ENCODE measurements around the gene CHKB. TPM values are rescaled to one million over a fixed set of nuclear protein-coding genes. Genes with fewer than 3 reads are reported as not detected.

The CHKB gene
- total and polyA plus RNA-seq, 2 of the 4 experiments (the other 2 are of a cell fraction), result 8.1 to 36.9 TPM

GRCh38 chr22:50605613-50606074, 23.0 kb upstream of the CHKB start:
- in situ Hi-C loops (cut with MboI; ENCODE audit: low sequenced_read_pairs) (no loop called here), dilution Hi-C loops (cut with HindIII; ENCODE audit: low sequenced_read_pairs, unreplicated experiment) (no loop called here), intact Hi-C loops (cut with micrococcal nuclease) (no loop called here)
- H3K9me1 ChIP-seq (ENCODE audit: insufficient read depth, low read length), result 0 out of 2 replicates have a peak, but pooled peaks cover 6% of the 10 kb centered on the region
- no TSS peak for BruUV-seq (replicated peaks)
- WGBS, 2 experiments (ENCODE audit: extremely low coverage in 2 of 2, insufficient read length in 1 of 2), result 80% methylated on average over 9 of the region's 20 CpGs; no CpG with 5 or more reads in 1 of the 2 experiments
- H3K23ac ChIP-seq (ENCODE audit: low read depth, low read length), result no peak overlapping the region
- no peak overlapping the region for H3K56ac ChIP-seq (ENCODE audit: extremely low read depth, insufficient read depth, low read length)
- ChIA-PET CTCF (no interaction called here), POLR2A (ENCODE audit: unreplicated experiment) (no interaction called here)
- H4K5ac ChIP-seq (ENCODE audit: low read depth, low read length), result no peak overlapping the region
- no peaks in the 10 kb centered on the region for H3K36me3 ChIP-seq (ENCODE audit: control insufficient read depth, insufficient read depth, low read length)
- no peak overlapping the region for H3K4ac ChIP-seq (ENCODE audit: low read depth, low read length)
- H3K18ac ChIP-seq (ENCODE audit: low read depth, low read length), result no peak overlapping the region
- H2AFZ ChIP-seq (replicated peaks; ENCODE audit: low read length, poor library complexity), result no peak overlapping the region
- H2BK15ac ChIP-seq (ENCODE audit: low read depth, low read length), result no peak overlapping the region
- H2BK120ac ChIP-seq (ENCODE audit: low read depth, low read length), result no peak overlapping the region
- no peak overlapping the region for H4K8ac ChIP-seq (ENCODE audit: low read depth in 2 of 2, low read length in 2 of 2)
- TF ChIP-seq RCOR1 (IDR thresholded peaks at IDR 0.05; ENCODE audit: insufficient replicate concordance, low read length), result no peak
- TF ChIP-seq CEBPB (IDR thresholded peaks at IDR 0.05; ENCODE audit: low read depth, low read length), result no peak
- TF ChIP-seq RFX5 (IDR thresholded peaks at IDR 0.05; ENCODE audit: low read depth, low read length), result no peak
- no peak for TF ChIP-seq CTCF (conservative IDR thresholded peaks at IDR 0.05; ENCODE audit: low read depth, low read length)
- TF ChIP-seq FOS (IDR thresholded peaks at IDR 0.05; ENCODE audit: low read depth, low read length), result no peak
- TF ChIP-seq CHD1 (IDR thresholded peaks at IDR 0.05; ENCODE audit: low read depth, low read length), result no peak
- TF ChIP-seq SMC3 (IDR thresholded peaks at IDR 0.05; ENCODE audit: low read depth, low read length), result no peak
- TF ChIP-seq MAFK (IDR thresholded peaks at IDR 0.05; ENCODE audit: low read depth, low read length), result no peak
- TF ChIP-seq, protein P1, sequence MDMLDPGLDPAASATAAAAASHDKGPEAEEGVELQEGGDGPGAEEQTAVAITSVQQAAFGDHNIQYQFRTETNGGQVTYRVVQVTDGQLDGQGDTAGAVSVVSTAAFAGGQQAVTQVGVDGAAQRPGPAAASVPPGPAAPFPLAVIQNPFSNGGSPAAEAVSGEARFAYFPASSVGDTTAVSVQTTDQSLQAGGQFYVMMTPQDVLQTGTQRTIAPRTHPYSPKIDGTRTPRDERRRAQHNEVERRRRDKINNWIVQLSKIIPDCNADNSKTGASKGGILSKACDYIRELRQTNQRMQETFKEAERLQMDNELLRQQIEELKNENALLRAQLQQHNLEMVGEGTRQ (IDR thresholded peaks at IDR 0.05; ENCODE audit: low read depth, low read length), result no peak
- TF ChIP-seq, protein P2, sequence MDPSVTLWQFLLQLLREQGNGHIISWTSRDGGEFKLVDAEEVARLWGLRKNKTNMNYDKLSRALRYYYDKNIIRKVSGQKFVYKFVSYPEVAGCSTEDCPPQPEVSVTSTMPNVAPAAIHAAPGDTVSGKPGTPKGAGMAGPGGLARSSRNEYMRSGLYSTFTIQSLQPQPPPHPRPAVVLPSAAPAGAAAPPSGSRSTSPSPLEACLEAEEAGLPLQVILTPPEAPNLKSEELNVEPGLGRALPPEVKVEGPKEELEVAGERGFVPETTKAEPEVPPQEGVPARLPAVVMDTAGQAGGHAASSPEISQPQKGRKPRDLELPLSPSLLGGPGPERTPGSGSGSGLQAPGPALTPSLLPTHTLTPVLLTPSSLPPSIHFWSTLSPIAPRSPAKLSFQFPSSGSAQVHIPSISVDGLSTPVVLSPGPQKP (IDR thresholded peaks at IDR 0.05; ENCODE audit: borderline replicate concordance, low read depth, low read length), result no peak
- no peak for TF ChIP-seq MXI1 (IDR thresholded peaks at IDR 0.05; ENCODE audit: borderline replicate concordance, low read depth, low read length)
- no peak for TF ChIP-seq BHLHE40 (IDR thresholded peaks at IDR 0.05; ENCODE audit: low read depth, low read length)
- no peak for TF ChIP-seq RAD21 (IDR thresholded peaks at IDR 0.05; ENCODE audit: low read length)
- TF ChIP-seq POLR2A (IDR thresholded peaks at IDR 0.05; ENCODE audit: low read depth, low read length), result no peak
- TF ChIP-seq MAZ (IDR thresholded peaks at IDR 0.05; ENCODE audit: borderline replicate concordance, low read depth, low read length), result no peak
- DNase-seq (no peak), ATAC-seq (ENCODE audit: low read depth) (no peak)
- H3K4me3 ChIP-seq (ENCODE audit: insufficient read depth, low read depth, low read length), result no peak overlapping the region
- no peak overlapping the region for H2BK20ac ChIP-seq (ENCODE audit: low read depth, low read length)
- no peaks in the 10 kb centered on the region for H3K4me1 ChIP-seq (ENCODE audit: control insufficient read depth, insufficient read depth, low read length)
- peaks cover 80% of the 10 kb centered on the region for H3K27me3 ChIP-seq (ENCODE audit: control insufficient read depth, insufficient read depth, low read length)
- H3K9me3 ChIP-seq (ENCODE audit: control insufficient read depth, insufficient read depth, low read length), result 0 out of 2 replicates have a peak, but pooled peaks cover 2% of the 10 kb centered on the region
- H2AK5ac ChIP-seq (ENCODE audit: low read depth, low read length), result no peak overlapping the region
- H4K20me1 ChIP-seq (ENCODE audit: insufficient read depth, low read length), result peaks cover 7% of the 10 kb centered on the region; the same call in 1 of the 2 replicates
- no peak overlapping the region for H3K9ac ChIP-seq (ENCODE audit: low read depth, low read length)
- no peak overlapping the region for H2BK5ac ChIP-seq (ENCODE audit: low read depth, low read length, poor library complexity, severe bottlenecking)
- H3K4me2 ChIP-seq (ENCODE audit: low read depth, low read length), result no peak overlapping the region
- no peak overlapping the region for H3K27ac ChIP-seq (ENCODE audit: insufficient read depth, low read length)
- H3K79me1 ChIP-seq (ENCODE audit: low read depth in 1 of 2, low read length in 2 of 2), result no peaks in the 10 kb centered on the region
- no peak overlapping the region for H4K91ac ChIP-seq (ENCODE audit: insufficient read depth, low read depth, low read length)
- no peak overlapping the region for H3K14ac ChIP-seq (replicated peaks; ENCODE audit: low read depth, low read length)
- no peak overlapping the region for H2AK9ac ChIP-seq (replicated peaks; ENCODE audit: low read depth, low read length, poor library complexity)
